ENCODE data around the gene CLK3.
A peak's percentile ranks its signal among the peaks of the same experiment; 100 is the strongest.

CLK3 gene

GRCh38 chr15:74603026-74603788, 12.4 kb upstream of the CLK3 start:
- DNase-seq (ENCODE audit: low spot score), result no peak

GRCh38 chr15:74603789-74604705, 11.6 kb upstream of the CLK3 start:
- DNase-seq (ENCODE audit: low spot score), result no peak

- no peak for DNase-seq (ENCODE audit: low spot score)
Observed at GRCh38 chr15:74604983-74605794, 10.4 kb upstream of the CLK3 start.

GRCh38 chr15:74605795-74606150, 9.9 kb upstream of the CLK3 start:
- DNase-seq (ENCODE audit: low spot score), result no peak

- no peak for DNase-seq (ENCODE audit: low spot score)
Observed at GRCh38 chr15:74608786-74609185, 6.8 kb upstream of the CLK3 start.

- no peak for DNase-seq (ENCODE audit: low spot score)
Observed at GRCh38 chr15:74609938-74610301, 5.7 kb upstream of the CLK3 start.

GRCh38 chr15:74610302-74610951, 5.2 kb upstream of the CLK3 start:
- DNase-seq (ENCODE audit: low spot score), result peak; percentile 37

GRCh38 chr15:74611341-74611740, 4.3 kb upstream of the CLK3 start:
- no peak for DNase-seq (ENCODE audit: low spot score)

GRCh38 chr15:74611834-74612233, 3.8 kb upstream of the CLK3 start:
- DNase-seq (ENCODE audit: low spot score), result no peak

- no peak for DNase-seq (ENCODE audit: low spot score)
Observed at GRCh38 chr15:74612677-74613076, 3.0 kb upstream of the CLK3 start.

GRCh38 chr15:74613089-74613952, 2.3 kb upstream of the CLK3 start:
- no peak for DNase-seq (ENCODE audit: low spot score)

- peak; percentile 98 for DNase-seq (ENCODE audit: low spot score)
Observed at GRCh38 chr15:74613953-74614743, 1.5 kb upstream of the CLK3 start.

- DNase-seq (ENCODE audit: low spot score), result peak; percentile 55
Observed at GRCh38 chr15:74614744-74615507, 710 bp upstream of the CLK3 start.

GRCh38 chr15:74616366-74616939, 817 bp downstream of the CLK3 start:
- DNase-seq (ENCODE audit: low spot score), result no peak

- no peak for DNase-seq (ENCODE audit: low spot score)
Observed at GRCh38 chr15:74616996-74617395, 1.4 kb downstream of the CLK3 start.

GRCh38 chr15:74618841-74619596, 3.4 kb downstream of the CLK3 start:
- no peak for DNase-seq (ENCODE audit: low spot score)

GRCh38 chr15:74619916-74620635, 4.4 kb downstream of the CLK3 start:
- no peak for DNase-seq (ENCODE audit: low spot score)

Data from iPS-NIHi11 (cell line).